ENCODE measurements around the gene KCNH3.

The KCNH3 gene

GRCh38 chr12:49565406-49566265 lies 26.8 kb downstream of the KCNH3 start:
- DNase-seq: no peak

- DNase-seq: no peak
Measured at GRCh38 chr12:49566361-49566760, 27.5 kb downstream of the KCNH3 start.

GRCh38 chr12:49567302-49567610 lies 28.4 kb downstream of the KCNH3 start:
- DNase-seq: no peak

GRCh38 chr12:49567611-49568441 lies 29.0 kb downstream of the KCNH3 start, which contains the start of gene MCRS1:
Gene MCRS1, minus strand, starts transcription at chr12:49568142. Its CDS starts 1,411 bp downstream, at chr12:49566731.
- peak; percentile 86 to 93 for DNase-seq

- no peak for DNase-seq
Measured at GRCh38 chr12:49568442-49569162, 29.8 kb downstream of the KCNH3 start.

- no peak for DNase-seq
Measured at GRCh38 chr12:49577589-49578315, 38.9 kb downstream of the KCNH3 start.

GRCh38 chr12:49578471-49579112 lies 39.8 kb downstream of the KCNH3 start:
- no peak for DNase-seq

GRCh38 chr12:49580572-49581535 lies 42.0 kb downstream of the KCNH3 start:
- DNase-seq: peak; percentile 66 to 70

GRCh38 chr12:49582201-49582600 lies 43.4 kb downstream of the KCNH3 start:
- no peak for DNase-seq

- DNase-seq: no peak
Measured at GRCh38 chr12:49582850-49583249, 44.0 kb downstream of the KCNH3 start.

- DNase-seq: no peak
Measured at GRCh38 chr12:49583366-49584094, 44.7 kb downstream of the KCNH3 start.

- no peak for DNase-seq
Measured at GRCh38 chr12:49584591-49584990, 45.8 kb downstream of the KCNH3 start.

- DNase-seq: no peak
Measured at GRCh38 chr12:49585477-49586459, 46.9 kb downstream of the KCNH3 start.

GRCh38 chr12:49587174-49587908 lies 48.5 kb downstream of the KCNH3 start:
- DNase-seq: no peak

- DNase-seq: no peak
Measured at GRCh38 chr12:49588281-49588680, 49.5 kb downstream of the KCNH3 start.

- no peak for DNase-seq
Measured at GRCh38 chr12:49588721-49589516, 50.1 kb downstream of the KCNH3 start.

GRCh38 chr12:49598527-49598926 lies 59.7 kb downstream of the KCNH3 start:
- no peak for DNase-seq

Data from SHP77 (cell line).